Aorta (tissue), 5 donors: ENCODE results near the gene TSPY3. TPM values are rescaled to one million over a fixed set of nuclear protein-coding genes. Genes with fewer than 3 reads are reported as not detected.
"Not testable (repeated sequence)": the region's sequence is repeated elsewhere in the genome, so short reads cannot be mapped to it uniquely, and the experiment has no call there.

Source experiments
- ATAC-seq: fragments of 200-7000 bp; cut with Tn5 transposase; one replicate; pipeline ENCODE4 v1.9.1; 2022; ENCODE audit warnings: moderate library complexity; ENCODE audit not compliant: low FRiP score
- DNase-seq, 2 donors: peaks; one replicate each; pipeline ENCODE4 v3.0.0-alpha.2; 2020
- H3K27ac ChIP-seq, 2 donors: one replicate each; pipeline ENCODE4 v1.5.1; 2013; ENCODE audit warnings: low read length in 2 of 2, mild to moderate bottlenecking in 2 of 2, moderate library complexity in 2 of 2, control low read depth in 1 of 2, inconsistent platforms in 1 of 2, low read depth in 1 of 2
- H3K27me3 ChIP-seq, 2 donors: one replicate each; pipeline ENCODE4 v1.6.1; 2013; ENCODE audit warnings: control low read depth in 1 of 2, low read length in 1 of 2, mild to moderate bottlenecking in 1 of 2, moderate library complexity in 1 of 2; ENCODE audit not compliant: insufficient read depth in 2 of 2, control insufficient read depth in 1 of 2
- H3K36me3 ChIP-seq, 2 donors: one replicate each; pipeline ENCODE4 v1.6.1; 2013; ENCODE audit warnings: control low read depth in 1 of 2, low read length in 1 of 2, mild to moderate bottlenecking in 1 of 2; ENCODE audit not compliant: insufficient read depth in 2 of 2, control insufficient read depth in 1 of 2
- H3K4me1 ChIP-seq, 2 donors: one replicate each; pipeline ENCODE4 v1.6.1; 2013; ENCODE audit warnings: low read length in 2 of 2, control low read depth in 1 of 2, mild to moderate bottlenecking in 1 of 2, moderate library complexity in 1 of 2; ENCODE audit not compliant: insufficient read depth in 2 of 2, control insufficient read depth in 1 of 2
- H3K4me3 ChIP-seq, 2 donors: one replicate each; pipeline ENCODE4 v1.5.1; 2013; ENCODE audit warnings: low read length in 2 of 2, control low read depth in 1 of 2, mild to moderate bottlenecking in 1 of 2
- H3K9me3 ChIP-seq: one replicate; pipeline ENCODE4 v1.6.1; 2013; ENCODE audit warnings: mild to moderate bottlenecking, low read length; ENCODE audit not compliant: control insufficient read depth
- WGBS, 2 donors: extraction: QIAGEN DNeasy Blood & Tissue Kit; methylation state at CpG; one replicate each; pipeline ENCODE4 v1.1.7; 2013; 5-methylcytosine and 5-hydroxymethylcytosine counted together
- intact Hi-C, 2 donors: fragments of 100-400 bp; cut with DNase I; formaldehyde crosslinking; loops; one replicate each; pipeline versions ENCODE4 v1.14.2 to v1.15.0; 2022
- long read RNA-seq, 2 donors: library from polyadenylated mRNA; unstranded; transcript quantifications; one replicate each; pipeline ENCODE4 v2.0.0, GENCODE V29; 2020 to 2021
- polyA plus RNA-seq, 2 donors: library from polyadenylated mRNA; stranded (reverse); fragments of 200-250 nt; gene quantifications; one replicate each; pipeline ENCODE4 v1.2.3, GENCODE V29; 2013
- total RNA-seq, 2 donors: library from RNA; stranded (reverse); fragmentation: NEBNext Ultra II Directional; extraction: Animal tissue kit (Norgen Biotek cat#: 25700); gene quantifications; one replicate each; pipeline ENCODE4 v1.2.1, GENCODE V29; 2021
- donor health status: healthy with polysubstance abuse.
- donor health status: Bipolar disorder and iron deficiency.
- donor health status: DM: no; HTN: no; CAD: no.
- donor health status: DM: no; HTN: no; CAD: no.
- donor health status: DM: yes; HTN: yes; CAD: no.

The TSPY3 gene
- not detected for total RNA-seq
- not detected for polyA plus RNA-seq
- long read RNA-seq, donor 1, result 0 reads
- long read RNA-seq, donor 2, result 0 reads

DNA sequence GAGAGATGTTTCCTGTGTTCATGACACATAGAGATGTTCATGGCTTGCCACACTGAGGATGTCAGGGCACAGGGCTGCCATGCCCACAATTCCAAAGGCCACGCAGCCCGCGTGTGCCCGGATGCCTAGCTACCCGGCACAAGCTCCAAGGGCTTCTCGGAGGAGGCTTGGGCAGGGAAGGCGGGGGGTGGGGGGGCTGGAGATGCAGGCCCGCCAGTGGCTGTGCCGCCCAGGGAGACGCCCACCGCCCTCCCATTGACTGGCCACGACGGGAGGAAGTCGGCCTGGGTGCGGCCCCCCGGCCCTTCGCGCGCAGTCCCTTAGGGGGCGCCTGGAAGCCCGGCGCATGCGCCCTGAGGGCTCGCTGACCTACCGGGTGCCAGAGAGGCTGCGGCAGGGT is at the start of gene TSPY3:
Gene TSPY3, plus strand, starts transcription at position 301 of the 400 bp plus-strand sequence. Its CDS starts 46 bp downstream, at position 347.
- WGBS, 2 donors, result no CpG with 5 or more reads among the region's 26 CpGs

DNA sequence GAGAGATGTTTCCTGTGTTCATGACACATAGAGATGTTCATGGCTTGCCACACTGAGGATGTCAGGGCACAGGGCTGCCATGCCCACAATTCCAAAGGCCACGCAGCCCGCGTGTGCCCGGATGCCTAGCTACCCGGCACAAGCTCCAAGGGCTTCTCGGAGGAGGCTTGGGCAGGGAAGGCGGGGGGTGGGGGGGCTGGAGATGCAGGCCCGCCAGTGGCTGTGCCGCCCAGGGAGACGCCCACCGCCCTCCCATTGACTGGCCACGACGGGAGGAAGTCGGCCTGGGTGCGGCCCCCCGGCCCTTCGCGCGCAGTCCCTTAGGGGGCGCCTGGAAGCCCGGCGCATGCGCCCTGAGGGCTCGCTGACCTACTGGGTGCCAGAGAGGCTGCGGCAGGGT is 40.7 kb upstream of the TSPY3 start, which contains the start of gene TSPY8:
Gene TSPY8, plus strand, starts transcription at position 301 of the 400 bp plus-strand sequence. Its CDS starts 46 bp downstream, at position 347.
- H3K9me3 ChIP-seq, H3K27ac ChIP-seq, H3K4me3 ChIP-seq, H3K27me3 ChIP-seq, DNase-seq, intact Hi-C loops, H3K36me3 ChIP-seq, H3K4me1 ChIP-seq, ATAC-seq: not testable (repeated sequence)
- 83% methylated on average over 10 of the region's 25 CpGs; no CpG with 5 or more reads in 1 of the 2 donors for WGBS, 2 donors

More for the DNA sequence above, at the start of gene TSPY3:
- H3K27me3 ChIP-seq, ATAC-seq, H3K4me3 ChIP-seq, intact Hi-C loops, H3K9me3 ChIP-seq, DNase-seq, H3K27ac ChIP-seq, H3K36me3 ChIP-seq, H3K4me1 ChIP-seq: not testable (repeated sequence)

- H3K27me3 ChIP-seq, intact Hi-C loops, H3K4me3 ChIP-seq, ATAC-seq, H3K9me3 ChIP-seq, DNase-seq, H3K27ac ChIP-seq, H3K4me1 ChIP-seq, H3K36me3 ChIP-seq: not testable (repeated sequence)
- WGBS, 2 donors, result 86% methylated on average over 13 of the region's 26 CpGs; no CpG with 5 or more reads in 1 of the 2 donors
These were observed 1.7 kb upstream of the TSPY3 start for GRCh38 chrY:9396527-9396926.

Other genes with a start within 250 kb of the TSPY3 start
- not detected for gene TSPY4, start 61.0 kb upstream of the TSPY3 start, total RNA-seq
- gene TSPY4, start 61.0 kb upstream of the TSPY3 start, polyA plus RNA-seq, result not detected
- not detected for gene TSPY8, start 40.6 kb upstream of the TSPY3 start, total RNA-seq
- gene TSPY8, start 40.6 kb upstream of the TSPY3 start, polyA plus RNA-seq, result not detected
- gene TSPY1, start 68.5 kb downstream of the TSPY3 start, total RNA-seq, result not detected
- not detected for gene TSPY1, start 68.5 kb downstream of the TSPY3 start, polyA plus RNA-seq
- gene TSPY9, start 88.8 kb downstream of the TSPY3 start, total RNA-seq, result not detected
- gene TSPY9, start 88.8 kb downstream of the TSPY3 start, polyA plus RNA-seq, result not detected
- not detected for gene TSPY10, start 129.5 kb downstream of the TSPY3 start, total RNA-seq
- not detected for gene TSPY10, start 129.5 kb downstream of the TSPY3 start, polyA plus RNA-seq